Globus pallidus (tissue), 1 donor: ENCODE measurements around the gene RNF213.

Experiments
- DNase-seq: peaks from one replicate; pipeline ENCODE4 v3.0.0-alpha.2; 2015; ENCODE audit warnings: low spot score

Gene RNF213

DNA sequence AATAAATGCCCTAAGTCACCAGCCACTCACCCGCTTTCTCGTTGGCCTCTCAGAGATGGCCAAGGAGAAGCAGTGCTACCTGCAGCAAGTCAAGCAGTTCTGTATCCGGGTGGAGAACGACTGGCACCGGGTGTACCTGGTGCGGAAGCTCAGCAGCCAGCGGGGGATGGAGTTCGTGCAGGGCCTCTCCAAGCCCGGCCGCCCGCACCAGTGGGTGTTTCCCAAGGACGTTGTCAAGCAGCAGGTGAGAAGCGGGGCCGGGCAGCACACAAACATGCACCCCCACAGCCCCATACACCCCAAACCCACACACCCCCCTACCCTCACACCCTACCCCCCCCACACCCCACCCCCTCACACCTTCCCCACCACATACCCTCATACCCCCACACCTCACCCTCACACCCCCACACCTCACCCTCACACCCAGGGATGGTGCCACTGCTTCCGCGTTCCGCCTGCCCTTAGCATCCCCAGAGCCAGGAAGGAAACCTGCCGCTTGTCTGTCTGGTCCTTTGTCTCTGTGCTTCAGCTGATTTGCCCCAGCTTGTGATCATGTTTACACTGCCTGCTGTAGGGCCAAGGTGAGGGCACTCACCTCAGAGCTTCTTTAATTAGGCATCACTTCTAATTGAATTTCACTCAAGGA, 112.4 kb downstream of the RNF213 start:
- no peak for DNase-seq

GRCh38 chr17:80374039-80374731, 113.5 kb downstream of the RNF213 start:
- DNase-seq: no peak

DNA sequence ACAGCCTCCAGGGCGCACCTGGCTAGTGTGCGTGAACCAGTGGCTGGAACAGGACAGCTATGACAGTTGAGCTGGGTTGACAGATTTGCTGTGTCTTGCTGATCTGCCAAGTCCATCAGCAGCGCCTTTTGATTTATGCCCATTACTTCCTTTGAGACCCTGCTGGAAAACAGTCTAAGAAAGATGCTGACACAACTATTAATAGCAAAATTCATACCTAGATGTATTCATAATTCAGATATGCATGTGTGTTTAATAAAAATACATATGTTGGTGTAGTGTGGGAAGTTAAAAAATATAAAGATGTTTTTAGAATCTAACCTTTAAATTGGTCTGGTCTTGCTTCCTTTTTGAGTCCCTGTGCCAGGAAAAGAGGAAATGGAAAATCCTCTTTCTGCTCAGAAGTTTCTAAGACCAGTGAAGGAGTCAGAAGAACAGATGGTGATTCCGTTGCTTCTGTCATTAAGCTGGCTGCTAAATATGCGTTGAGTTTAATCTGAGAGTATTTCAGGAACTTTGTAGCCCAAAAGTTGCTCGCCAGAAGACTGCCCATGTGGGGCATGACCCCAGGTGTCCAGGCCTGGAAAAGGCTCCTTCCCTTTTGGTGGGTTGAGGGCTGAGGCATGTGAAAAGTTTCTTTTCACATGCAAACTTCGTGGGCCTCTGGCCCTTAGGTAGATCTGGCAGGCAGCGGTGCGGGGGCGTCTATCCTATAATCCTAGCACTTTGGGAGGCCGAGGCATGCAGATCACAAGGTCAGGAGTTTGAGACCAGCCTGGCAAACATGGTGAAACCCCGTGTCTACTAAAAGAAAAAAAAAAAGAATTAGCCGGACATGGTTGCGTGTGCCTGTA, 114.3 kb downstream of the RNF213 start:
- no peak for DNase-seq

DNA sequence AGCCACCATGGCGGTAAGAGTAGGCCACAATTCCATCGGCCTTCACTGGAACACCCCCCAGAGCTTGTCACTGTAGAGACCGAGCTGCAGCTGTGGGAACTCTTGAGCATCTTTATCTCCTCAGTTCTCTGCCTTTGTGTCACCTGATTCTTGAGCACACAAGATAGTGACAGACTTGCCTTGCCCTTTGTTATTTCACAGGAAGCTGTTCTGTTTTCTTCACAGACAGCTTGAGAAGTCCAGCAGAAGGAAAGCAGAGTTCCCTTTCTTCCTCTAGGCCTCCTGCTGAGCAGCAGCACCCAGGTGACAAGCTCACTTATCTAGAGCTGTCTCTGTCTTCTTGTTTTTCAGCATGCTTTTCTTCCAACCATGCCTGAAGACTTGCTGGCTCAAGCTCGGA, 115.9 kb downstream of the RNF213 start:
- DNase-seq: no peak

DNA sequence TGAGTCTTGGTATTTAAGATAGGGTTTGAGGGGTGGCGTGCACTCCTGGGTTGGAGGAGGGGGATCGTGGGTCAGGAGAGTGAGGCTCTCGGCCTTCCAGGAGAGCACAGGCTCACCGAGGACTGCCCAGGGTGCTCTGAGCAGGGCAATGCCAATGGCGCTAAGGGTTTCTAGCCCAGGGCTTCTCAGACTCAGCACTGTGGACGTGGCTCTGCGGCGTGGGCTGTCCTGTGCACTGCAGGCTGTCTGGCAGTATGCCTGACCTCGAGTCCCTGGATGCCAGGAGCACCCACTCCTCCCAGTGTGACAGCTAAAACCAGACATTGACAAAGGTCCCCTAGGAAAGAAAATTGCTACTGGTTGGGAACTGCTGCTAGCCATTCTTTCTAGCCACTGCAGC, 117.1 kb downstream of the RNF213 start:
- no peak for DNase-seq

- DNase-seq: no peak
These were observed 118.7 kb downstream of the RNF213 start for GRCh38 chr17:80379348-80379747.

GRCh38 chr17:80380068-80380467, 119.4 kb downstream of the RNF213 start:
- no peak for DNase-seq

- no peak for DNase-seq
These were observed 119.9 kb downstream of the RNF213 start for GRCh38 chr17:80380555-80381002.

- no peak for DNase-seq
These were observed 120.8 kb downstream of the RNF213 start for GRCh38 chr17:80381416-80381923.

DNA sequence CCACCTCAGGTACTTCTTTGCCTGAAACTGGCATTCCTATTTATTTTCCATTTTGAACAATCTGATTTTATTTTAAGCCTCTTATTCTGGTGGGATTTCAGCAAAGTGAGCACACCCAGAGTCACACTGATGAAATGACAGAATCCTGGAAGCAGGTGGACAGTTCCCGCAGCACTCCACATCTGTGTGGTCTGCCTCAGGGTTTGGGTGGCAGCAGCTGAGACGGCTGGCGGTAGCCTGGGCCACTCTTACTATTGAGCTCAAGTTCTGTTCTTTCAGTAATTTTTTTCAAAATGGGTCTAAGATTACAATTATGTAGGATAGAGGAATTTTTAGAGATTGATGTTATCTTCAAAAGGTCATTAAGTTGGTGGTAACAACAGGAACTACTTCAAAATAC, 121.8 kb downstream of the RNF213 start:
- no peak for DNase-seq

GRCh38 chr17:80382956-80383355, 122.3 kb downstream of the RNF213 start:
- no peak for DNase-seq

DNA sequence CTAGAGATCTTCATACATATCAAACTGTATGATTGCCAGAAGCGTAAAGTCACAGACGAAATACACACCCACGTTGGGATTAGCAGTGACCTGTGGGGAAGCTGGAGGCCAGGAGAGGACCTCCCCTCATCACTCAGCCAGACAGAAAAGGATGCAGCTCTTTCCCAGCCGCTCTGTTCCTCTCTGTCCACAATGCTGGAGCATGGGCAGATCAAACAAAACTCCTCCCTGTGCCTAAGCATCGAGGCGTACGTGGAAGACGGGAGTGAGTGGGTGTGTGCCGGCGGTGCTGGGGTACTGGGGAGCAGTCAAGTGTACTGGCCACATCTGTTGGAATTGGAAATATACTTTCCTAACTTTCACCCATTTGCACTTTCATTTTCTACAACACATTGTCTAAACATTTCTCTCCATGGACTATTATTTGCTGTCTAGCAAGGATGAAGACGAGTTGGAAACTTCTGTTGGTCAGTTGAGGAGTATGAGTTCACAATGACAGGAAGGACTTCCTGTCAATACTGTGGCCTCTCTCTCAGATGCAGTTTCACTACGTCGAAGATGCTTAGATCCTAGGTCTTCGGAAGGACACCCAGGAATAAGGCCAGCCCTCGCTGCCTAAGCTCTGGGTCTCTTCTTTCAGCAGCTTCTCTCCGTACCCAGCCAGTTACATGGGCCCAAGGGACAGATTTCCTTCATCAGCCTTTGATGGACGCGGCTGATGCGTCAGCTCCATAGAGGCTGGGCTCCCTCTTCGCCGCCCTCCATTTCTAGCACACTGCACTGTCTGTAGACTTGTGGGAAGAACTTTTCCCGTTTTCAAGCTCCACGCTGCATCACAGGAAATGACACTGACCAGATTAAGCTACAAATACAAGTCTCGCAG, 123.7 kb downstream of the RNF213 start:
- DNase-seq: no peak

GRCh38 chr17:80385046-80385445, 124.4 kb downstream of the RNF213 start:
- DNase-seq: no peak

DNA sequence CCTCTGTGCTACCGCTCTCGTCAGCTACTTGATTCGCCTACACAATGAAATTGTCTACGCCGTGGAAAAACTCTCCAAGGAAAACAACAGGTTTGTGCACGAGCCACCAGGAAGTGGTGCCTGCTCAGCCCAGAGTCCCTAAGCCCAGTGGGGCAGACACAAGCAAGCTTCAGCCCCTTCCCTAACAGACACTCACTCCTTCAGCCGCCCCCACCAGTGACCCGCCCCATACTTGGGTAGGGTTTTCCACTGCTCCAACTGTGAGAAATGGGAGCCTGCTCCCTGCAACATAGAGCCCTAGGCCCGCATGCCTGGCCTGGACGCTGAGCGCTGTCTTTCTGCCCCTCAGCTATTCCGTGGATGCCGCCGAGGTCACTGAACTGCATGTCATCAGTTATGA, 125.7 kb downstream of the RNF213 start:
- no peak for DNase-seq

- DNase-seq: no peak
These were observed 126.4 kb downstream of the RNF213 start for GRCh38 chr17:80387071-80387470.

DNA sequence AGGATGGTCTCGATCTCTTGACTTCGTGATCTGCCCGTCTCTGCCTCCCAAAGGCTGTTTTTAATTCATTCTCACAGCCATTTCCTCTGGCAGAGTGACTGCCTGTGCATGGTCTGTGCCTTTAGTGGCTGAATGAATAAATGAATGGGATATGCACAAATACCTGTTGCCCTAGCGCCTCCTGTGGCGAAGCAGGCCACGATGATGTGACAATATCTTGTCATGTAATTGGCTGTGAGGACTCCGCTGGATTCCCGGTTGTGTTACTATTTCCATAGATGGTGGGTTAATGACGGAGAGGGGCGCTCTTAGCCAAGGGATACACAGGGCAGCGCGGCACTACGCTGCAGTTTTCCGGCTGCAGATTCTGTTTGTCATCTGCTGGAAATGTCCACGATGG, 127.5 kb downstream of the RNF213 start:
- no peak for DNase-seq

- no peak for DNase-seq
These were observed 127.9 kb downstream of the RNF213 start for GRCh38 chr17:80388601-80389000.

GRCh38 chr17:80389011-80389995, 128.7 kb downstream of the RNF213 start:
- DNase-seq: no peak

GRCh38 chr17:80393241-80393890, 132.7 kb downstream of the RNF213 start:
- no peak for DNase-seq

DNA sequence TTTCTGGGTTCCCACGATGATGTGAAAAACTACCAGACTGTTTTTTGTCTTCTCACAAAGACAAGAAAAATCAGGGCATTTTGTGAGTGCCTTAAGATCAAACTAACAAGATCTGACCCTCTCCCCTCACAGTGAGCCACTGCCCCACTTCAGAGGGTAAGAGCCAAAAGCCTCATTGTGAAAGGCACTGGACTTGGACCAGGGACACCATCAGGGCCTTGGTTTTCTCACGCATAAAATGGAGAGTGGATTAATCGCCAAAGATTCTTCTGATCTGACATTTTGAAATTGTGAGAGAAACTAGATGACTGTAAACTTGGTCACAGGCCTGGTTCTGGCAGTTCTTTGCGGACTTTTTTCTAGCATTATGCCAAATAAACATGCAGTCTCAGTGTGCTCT, 133.3 kb downstream of the RNF213 start:
- no peak for DNase-seq
